COLO668 (cell line): ENCODE measurements around the gene NUP93.

ENCODE experiments used
- DNase-seq: peaks from one replicate; lab custom pipeline; 2025; ENCODE audit not compliant: unreplicated experiment; lab: John Stamatoyannopoulos, UW

The NUP93 gene

GRCh38 chr16:56741399-56741798 is 11.5 kb downstream of the NUP93 start:
- no peak for DNase-seq

GRCh38 chr16:56742030-56742984 is 12.4 kb downstream of the NUP93 start:
- no peak for DNase-seq

GRCh38 chr16:56743840-56744239 is 13.9 kb downstream of the NUP93 start:
- no peak for DNase-seq

- DNase-seq = no peak
These were observed 15.2 kb downstream of the NUP93 start for GRCh38 chr16:56744996-56745640.

- DNase-seq = no peak
These were observed 17.6 kb downstream of the NUP93 start for GRCh38 chr16:56747486-56748045.

- DNase-seq = no peak
These were observed 18.3 kb downstream of the NUP93 start for GRCh38 chr16:56748191-56748590.

- no peak for DNase-seq
These were observed 18.9 kb downstream of the NUP93 start for GRCh38 chr16:56748826-56749225.

GRCh38 chr16:56749672-56750491 is 20.0 kb downstream of the NUP93 start:
- DNase-seq = no peak

GRCh38 chr16:56753410-56753809 is 23.5 kb downstream of the NUP93 start:
- DNase-seq = no peak

- DNase-seq = no peak
These were observed 25.1 kb downstream of the NUP93 start for GRCh38 chr16:56755038-56755437.

GRCh38 chr16:56758432-56758831 is 28.5 kb downstream of the NUP93 start:
- no peak for DNase-seq

GRCh38 chr16:56758930-56759329 is 29.0 kb downstream of the NUP93 start:
- DNase-seq = no peak

GRCh38 chr16:56763291-56763916 is 33.5 kb downstream of the NUP93 start:
- DNase-seq = no peak

- DNase-seq = no peak
These were observed 34.9 kb downstream of the NUP93 start for GRCh38 chr16:56764835-56765234.

- no peak for DNase-seq
These were observed 36.0 kb downstream of the NUP93 start for GRCh38 chr16:56765949-56766348.

- DNase-seq = no peak
These were observed 37.1 kb downstream of the NUP93 start for GRCh38 chr16:56767024-56767423.

GRCh38 chr16:56769677-56770076 is 39.7 kb downstream of the NUP93 start:
- DNase-seq = no peak

GRCh38 chr16:56771558-56772279 is 41.8 kb downstream of the NUP93 start:
- DNase-seq = no peak

- no peak for DNase-seq
These were observed 43.6 kb downstream of the NUP93 start for GRCh38 chr16:56773532-56773931.
